GM12878 (cell line): Measurements from ENCODE around the gene LIN28B. TPM values are rescaled to one million over a fixed set of nuclear protein-coding genes. Genes with fewer than 3 reads are reported as not detected.

Experiments
- ATAC-seq: fragments of 200-7000 bp; cut with Tn5 transposase; 3 replicates; pipeline ENCODE4 v1.9.1; 2020; ENCODE audit warnings: mild to moderate bottlenecking, moderate library complexity
- BruUV-seq: library from RNA; stranded (reverse); fragments of 400-500 nt; replicated peaks from 2 replicates; lab custom pipeline; 2021; lab: Mats Ljungman, UMichigan
- CTCF ChIA-PET: fragments of 300-600 bp; sonication (Branson Sonifier 250); formaldehyde crosslinking; extraction: SDS; loops from one replicate; lab custom pipeline; 2021; ENCODE audit warnings: inconsistent platforms; lab: Yijun Ruan, JAX
- POLR2A ChIA-PET: fragments of 350-600 bp; formaldehyde crosslinking; extraction: SDS; loops from one replicate; lab custom pipeline; 2021; ENCODE audit warnings: inconsistent platforms; lab: Charles Lee
- RAD21 ChIA-PET: fragments of 300-600 bp; sonication (Branson Sonifier 250); formaldehyde crosslinking; loops from one replicate; lab custom pipeline; 2023; ENCODE audit warnings: antibody characterized with exemption; ENCODE audit not compliant: unreplicated experiment; lab: Charles Lee
- SMC1A ChIA-PET: fragments of 300-600 bp; sonication (Branson Sonifier 250); formaldehyde crosslinking; loops from one replicate; lab custom pipeline; 2023; ENCODE audit not compliant: unreplicated experiment, uncharacterized antibody; lab: Charles Lee
- DNase-seq: peaks from one replicate; pipeline ENCODE4 v3.0.0-alpha.2; 2011; ENCODE audit warnings: low read depth, low spot score
- FAIRE-seq: peaks from 3 replicates; lab custom pipeline; 2011; peaks lifted over from hg19 to GRCh38; lab: Jason Lieb, UNC
- H2AFZ ChIP-seq: 2 replicates; pipeline ENCODE4 v1.6.0; 2011; ENCODE audit warnings: low read depth, low read length, control low read depth; ENCODE audit not compliant: control insufficient read depth
- H3K27ac ChIP-seq: 2 replicates; pipeline ENCODE4 v1.5.1; 2011; ENCODE audit warnings: control low read depth; ENCODE audit not compliant: control insufficient read depth, insufficient read depth
- H3K27me3 ChIP-seq, 2 experiments: replicated peaks in 1 of 2; 2 replicates each; pipeline versions ENCODE4 v1.6.0 to v1.6.1; 2011; ENCODE audit warnings: low read length in 1 of 2; ENCODE audit not compliant: control insufficient read depth in 2 of 2, insufficient read depth in 2 of 2
- H3K36me3 ChIP-seq, 2 experiments: 2 replicates each; pipeline ENCODE4 v1.5.1; 2011; ENCODE audit warnings: low read length in 1 of 2; ENCODE audit not compliant: control insufficient read depth in 2 of 2, insufficient read depth in 2 of 2
- H3K4me1 ChIP-seq: 2 replicates; pipeline ENCODE4 v1.6.1; 2011; ENCODE audit warnings: mild to moderate bottlenecking, low read length, moderate library complexity, mixed read lengths; ENCODE audit not compliant: control insufficient read depth, insufficient read depth
- H3K4me2 ChIP-seq: 2 replicates; pipeline ENCODE4 v1.6.0; 2011; ENCODE audit warnings: control low read depth; ENCODE audit not compliant: control insufficient read depth, insufficient read depth
- H3K4me3 ChIP-seq: fragments of 200-600 bp; sonication (generic); 2 replicates; pipeline ENCODE4 v1.5.1; 2016
- H3K79me2 ChIP-seq: 2 replicates; pipeline ENCODE4 v1.6.0; 2011; ENCODE audit warnings: low read length; ENCODE audit not compliant: control insufficient read depth, insufficient read depth
- H3K9ac ChIP-seq: 2 replicates; pipeline ENCODE4 v1.8.0; 2011; ENCODE audit warnings: low read length, control low read depth, mixed read lengths; ENCODE audit not compliant: control insufficient read depth, insufficient read depth
- H3K9me3 ChIP-seq: replicated peaks from 3 replicates; pipeline ENCODE4 v1.5.1; 2011; ENCODE audit warnings: mild to moderate bottlenecking, low read length; ENCODE audit not compliant: control insufficient read depth, insufficient read depth
- H4K20me1 ChIP-seq: 2 replicates; pipeline ENCODE4 v1.6.0; 2011; ENCODE audit not compliant: control insufficient read depth, insufficient read depth
- BRCA1 ChIP-seq: IDR thresholded peaks from 2 replicates; pipeline ENCODE4 v1.6.1; 2011; ENCODE audit warnings: low read depth, low read length, improper control_type of control experiment
- CUX1 ChIP-seq: IDR thresholded peaks from 2 replicates; pipeline ENCODE4 v1.6.1; 2012; ENCODE audit warnings: improper control_type of control experiment, low read depth, low read length; ENCODE audit not compliant: insufficient replicate concordance
- MAX ChIP-seq: IDR thresholded peaks from 2 replicates; pipeline ENCODE4 v1.6.1; 2012; ENCODE audit warnings: low read depth, low read length, improper control_type of control experiment
- MYB ChIP-seq: fragments of 150-350 bp; IDR thresholded peaks from 2 replicates; pipeline ENCODE4 v1.6.1; 2014; ENCODE audit warnings: mild to moderate bottlenecking, low read depth, low read length, borderline replicate concordance
- RAD51 ChIP-seq: fragments of 450-650 bp; IDR thresholded peaks from 2 replicates; pipeline ENCODE4 v1.6.1; 2016; ENCODE audit warnings: moderate library complexity, mild to moderate bottlenecking, inconsistent platforms
- SMAD1 ChIP-seq: fragments of 450-650 bp; IDR thresholded peaks from 2 replicates; pipeline ENCODE4 v1.6.1; 2018; ENCODE audit warnings: mild to moderate bottlenecking, low read depth; ENCODE audit not compliant: partially characterized antibody
- SMARCA5 ChIP-seq: fragments of 450-650 bp; IDR thresholded peaks from 2 replicates; pipeline ENCODE4 v1.6.1; 2017; ENCODE audit warnings: mild to moderate bottlenecking
- ZNF217 ChIP-seq: fragments of 450-650 bp; IDR thresholded peaks from 2 replicates; pipeline ENCODE4 v1.6.1; 2017; ENCODE audit warnings: antibody characterized with exemption, mild to moderate bottlenecking
- WGBS: methylation state at CpG from one replicate; pipeline ENCODE4 v1.1.6; 2016; ENCODE audit warnings: low lambda C conversion rate; ENCODE audit not compliant: insufficient replicate concordance, insufficient coverage; ENCODE audit errors: missing lambda C conversion rate; 5-methylcytosine and 5-hydroxymethylcytosine counted together
- in situ Hi-C: fragments of 300-500 bp; cut with MboI; formaldehyde crosslinking; loops from 9 replicates; pipeline ENCODE4 v1.14.3; 2018; ENCODE audit warnings: mixed read lengths
- intact Hi-C: fragments of 100-400 bp; cut with micrococcal nuclease; formaldehyde crosslinking; loops from one replicate; pipeline ENCODE4 v1.14.2; 2022; ENCODE audit not compliant: unreplicated experiment
- polyA plus RNA-seq, 11 experiments: library from polyadenylated mRNA; depleted of rRNA in 4 of 11; unstranded in 6 of 11; stranded (reverse) in 5 of 11; fragments of >200 nt; fragmentation: Nextera tagmentation in 4 of 11; fragmentation: Illumina TruSeq in 1 of 11; extraction: Ambion mirVana in 4 of 11; extraction: Trizol in 1 of 11; gene quantifications; 1 replicate in 1 of 11; 2 replicates in 10 of 11; pipeline versions ENCODE4 v1.2.1 to v1.2.3, GENCODE V29; 2011 to 2016; ENCODE audit warnings: inconsistent platforms in 2 of 11, missing spikeins in 2 of 11, low read depth in 1 of 11
- total RNA-seq, 4 experiments: library from RNA; depleted of rRNA in 3 of 4; stranded (reverse); fragments of >200 nt in 3 of 4; fragmentation: Illumina TruSeq in 1 of 4; extraction: Trizol in 1 of 4; gene quantifications; 2 replicates each; pipeline versions ENCODE4 v1.2.1 to v1.2.3, GENCODE V29; 2013 to 2021

The LIN28B gene
- total and polyA plus RNA-seq, 10 of the 15 experiments (the other 5 are each of a cell fraction or from before 2014, with no cell fraction given): 0.01 to 2.4 (median 0.09) TPM; not detected in 6

GRCh38 chr6:104930939-104931338, 26.0 kb upstream of the LIN28B start (continued):
- TF ChIP-seq CUX1 (no peak), RAD51 (no peak), SMARCA5 (no peak), MAX (no peak)

GRCh38 chr6:104936766-104937535, 20.0 kb upstream of the LIN28B start:
- Histone ChIP-seq H3K27me3 (peaks cover 0 to 5% of the 10 kb centered on the region in 2 experiments; a peak in 1 of 4 replicates), H3K9ac (no peak overlapping the region)
- WGBS: 83% methylated on average over 31 of the region's 38 CpGs

More at GRCh38 chr6:104936766-104937535, 20.0 kb upstream of the LIN28B start:
- intact Hi-C loops (no loop called here), in situ Hi-C loops (no loop called here)
- POLR2A ChIA-PET: no interaction called here
- no peak overlapping the region for H3K4me2 ChIP-seq
- no peaks in the 10 kb centered on the region for H4K20me1 ChIP-seq
- CTCF ChIA-PET: no interaction called here
- no TSS peak for BruUV-seq
- DNase-seq (no peak), ATAC-seq (no peak)
- no peak overlapping the region for H2AFZ ChIP-seq
- RAD21 ChIA-PET: no interaction called here
- H3K4me3 ChIP-seq: no peak overlapping the region
- H3K4me1 ChIP-seq: no peaks in the 10 kb centered on the region
- no peaks in the 10 kb centered on the region for H3K79me2 ChIP-seq
- no peak overlapping the region for H3K27ac ChIP-seq
- TF ChIP-seq SMAD1 (no peak), ZNF217 (no peak), MYB (no peak), BRCA1 (no peak)
- TF ChIP-seq, all 136 proteins: peak for 0
- no peaks in the 10 kb centered on the region for H3K36me3 ChIP-seq
- SMC1A ChIA-PET: no interaction called here
- H3K9me3 ChIP-seq: no peaks in the 10 kb centered on the region; the same call in 2 of the 3 replicates
- no peak for FAIRE-seq
